ENCODE data around the gene MAPK4.

The MAPK4 gene

DNA sequence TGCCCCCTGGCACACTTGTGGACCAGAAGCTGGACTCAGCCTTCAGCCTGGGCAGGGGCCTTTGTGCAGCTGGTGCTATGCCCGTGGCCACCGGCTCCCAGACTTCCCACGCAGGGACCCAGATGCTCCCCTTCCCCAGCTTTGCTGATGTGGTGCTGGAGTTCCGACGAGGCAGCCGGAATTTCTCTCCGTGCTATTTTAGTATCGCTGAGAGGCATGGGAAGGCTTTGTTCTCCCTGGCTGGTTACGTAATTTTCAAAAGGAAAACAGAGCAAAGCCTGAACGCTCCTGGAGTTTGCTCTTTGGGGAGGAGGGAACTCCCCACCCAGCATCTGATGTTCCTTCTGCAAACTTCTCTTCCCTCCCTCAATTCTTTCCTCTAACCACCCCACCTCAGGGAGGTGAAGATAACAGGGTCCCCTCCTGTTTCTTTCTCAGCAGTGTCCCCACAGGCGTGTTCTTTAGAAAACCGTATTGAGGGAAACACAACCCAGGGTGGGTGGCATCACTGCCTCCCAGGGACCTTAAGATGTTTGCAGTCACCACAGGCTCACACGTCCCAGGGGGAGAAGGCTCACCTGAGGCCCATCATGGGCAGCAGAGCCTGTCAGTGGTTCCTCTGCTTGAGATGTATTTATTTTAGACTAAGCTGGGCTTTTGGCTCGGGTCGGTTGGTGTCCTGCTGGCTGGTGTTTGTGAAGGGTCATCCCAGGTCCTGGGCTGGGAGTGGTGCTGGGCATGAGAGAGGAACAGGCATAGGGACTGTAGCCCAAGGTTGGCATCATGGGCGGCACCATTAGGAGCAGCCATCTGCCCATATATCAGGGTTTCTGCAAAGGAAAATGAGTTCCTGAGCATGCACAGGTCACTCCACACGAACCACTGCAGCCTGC lies 95.0 kb downstream of the MAPK4 start:
- Histone ChIP-seq H3K9me3 (ENCODE audit: insufficient read depth, low read length) (peaks cover 27% of the 10 kb centered on the region; the same call in 1 of the 2 replicates), H3K9ac (ENCODE audit: insufficient read length, low read depth) (peak overlapping the region; percentile 26), H3K36me3 (ENCODE audit: insufficient read depth, insufficient read length, low read length) (no peaks in the 10 kb centered on the region), H3K4me1 (ENCODE audit: insufficient read depth, insufficient read length) (peaks cover 7% of the 10 kb centered on the region), H3K27me3 (ENCODE audit: insufficient read depth, insufficient read length) (no peaks in the 10 kb centered on the region), H3K4me3 (ENCODE audit: insufficient read length, low read depth) (no peak overlapping the region)
- TF ChIP-seq YY1 (IDR thresholded peaks at IDR 0.05; ENCODE audit: insufficient read depth, insufficient read length) = no peak
- TF ChIP-seq ZNF274 (IDR thresholded peaks at IDR 0.05; ENCODE audit: low read depth, low read length) = no peak
- no peak for DNase-seq (ENCODE audit: low read depth, low spot score)

DNA sequence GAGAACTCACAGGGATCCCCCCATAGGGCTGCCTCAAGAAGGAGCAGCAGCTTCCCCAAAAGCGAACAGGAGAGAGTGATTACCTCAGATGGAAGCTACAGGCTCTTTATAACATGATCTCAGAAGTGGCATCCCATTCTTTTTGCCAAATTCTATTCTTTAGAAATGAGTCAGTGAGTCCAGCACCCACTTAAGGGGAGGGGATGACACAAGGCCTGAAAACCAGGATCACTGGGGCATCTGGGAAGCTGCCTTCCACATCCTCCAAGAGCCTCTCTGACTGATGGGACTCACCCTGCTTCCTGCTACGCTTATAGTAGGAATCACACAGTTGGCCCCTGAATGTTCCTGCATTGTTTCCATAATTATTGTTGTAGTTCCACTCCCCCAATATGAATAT lies 96.5 kb downstream of the MAPK4 start:
- H3K4me1 ChIP-seq (ENCODE audit: insufficient read depth, insufficient read length) = peaks cover 7% of the 10 kb centered on the region
- H3K4me3 ChIP-seq (ENCODE audit: insufficient read length, low read depth) = no peak overlapping the region
- no peaks in the 10 kb centered on the region for H3K36me3 ChIP-seq (ENCODE audit: insufficient read depth, insufficient read length, low read length)
- H3K9ac ChIP-seq (ENCODE audit: insufficient read length, low read depth) = no peak overlapping the region
- DNase-seq (ENCODE audit: low read depth, low spot score) = no peak
- no peak for TF ChIP-seq ZNF274 (IDR thresholded peaks at IDR 0.05; ENCODE audit: low read depth, low read length)
- no peak for TF ChIP-seq SUZ12 (IDR thresholded peaks at IDR 0.05; ENCODE audit: extremely low read depth, insufficient read depth, insufficient read length)
- TF ChIP-seq YY1 (IDR thresholded peaks at IDR 0.05; ENCODE audit: insufficient read depth, insufficient read length) = no peak
- peaks cover 32% of the 10 kb centered on the region for H3K9me3 ChIP-seq (ENCODE audit: insufficient read depth, low read length)
- no peaks in the 10 kb centered on the region for H3K27me3 ChIP-seq (ENCODE audit: insufficient read depth, insufficient read length)

DNA sequence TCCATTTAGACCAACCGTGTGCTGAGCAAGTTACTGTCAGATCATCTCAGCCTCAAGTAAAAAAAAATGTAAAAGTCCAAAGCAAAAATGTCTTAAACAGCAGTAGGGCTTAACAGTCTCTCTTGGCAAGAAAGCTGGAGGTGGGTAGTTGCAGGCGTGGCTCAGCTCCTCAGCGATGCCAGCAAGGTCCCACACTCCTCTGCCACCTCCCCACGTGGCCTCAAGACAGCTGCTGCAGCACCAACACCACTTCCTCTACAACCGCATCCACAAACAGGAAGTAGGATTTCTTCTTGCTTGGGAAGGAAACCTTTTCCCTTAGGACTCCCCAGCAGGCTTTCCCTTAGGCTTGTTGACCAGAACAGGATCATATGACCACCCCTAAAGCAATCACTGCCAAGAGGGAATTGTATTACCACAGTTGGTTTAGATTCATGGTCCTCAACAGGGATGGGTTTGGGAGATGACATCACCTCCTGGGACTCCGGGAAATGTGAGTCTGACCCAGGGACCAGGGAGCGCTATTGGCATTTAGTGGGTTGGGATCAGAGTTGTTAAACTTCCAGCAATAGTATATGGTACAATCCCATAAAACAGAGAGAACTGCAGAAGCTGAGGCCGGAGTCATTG lies 97.1 kb downstream of the MAPK4 start:
- Histone ChIP-seq H3K36me3 (ENCODE audit: insufficient read depth, insufficient read length, low read length) (no peaks in the 10 kb centered on the region), H3K4me3 (ENCODE audit: insufficient read length, low read depth) (no peak overlapping the region), H3K9ac (ENCODE audit: insufficient read length, low read depth) (no peak overlapping the region), H3K9me3 (ENCODE audit: insufficient read depth, low read length) (peaks cover 38% of the 10 kb centered on the region), H3K4me1 (ENCODE audit: insufficient read depth, insufficient read length) (peaks cover 7% of the 10 kb centered on the region), H3K27me3 (ENCODE audit: insufficient read depth, insufficient read length) (no peaks in the 10 kb centered on the region)
- TF ChIP-seq ZNF274 (IDR thresholded peaks at IDR 0.05; ENCODE audit: low read depth, low read length) (no peak), YY1 (IDR thresholded peaks at IDR 0.05; ENCODE audit: insufficient read depth, insufficient read length) (no peak), SUZ12 (IDR thresholded peaks at IDR 0.05; ENCODE audit: extremely low read depth, insufficient read depth, insufficient read length) (no peak)
- DNase-seq (ENCODE audit: low read depth, low spot score) = no peak

DNA sequence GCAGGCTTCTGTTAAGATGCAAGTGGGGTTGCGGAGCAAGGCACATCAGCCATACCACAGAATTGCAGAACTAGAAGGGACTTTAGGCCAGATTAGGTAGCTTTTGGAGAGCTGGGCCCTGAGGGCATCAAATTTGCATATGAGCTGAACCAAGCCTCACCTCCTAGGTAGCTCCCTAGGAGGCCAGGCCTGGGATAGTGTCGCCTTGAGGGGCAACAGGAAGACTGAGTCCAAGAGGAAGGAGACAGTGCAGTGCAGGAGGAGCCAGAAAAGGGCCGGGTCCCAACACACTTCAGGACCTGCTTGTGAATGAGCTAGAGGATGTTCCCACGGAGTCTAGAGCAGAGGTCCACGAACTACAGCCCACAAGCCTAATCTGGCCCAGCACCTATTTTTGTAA lies 98.7 kb downstream of the MAPK4 start:
- no peaks in the 10 kb centered on the region for H3K36me3 ChIP-seq (ENCODE audit: insufficient read depth, insufficient read length, low read length)
- H3K9ac ChIP-seq (ENCODE audit: insufficient read length, low read depth) = no peak overlapping the region
- no peak overlapping the region for H3K4me3 ChIP-seq (ENCODE audit: insufficient read length, low read depth)
- no peaks in the 10 kb centered on the region for H3K27me3 ChIP-seq (ENCODE audit: insufficient read depth, insufficient read length)
- no peak for DNase-seq (ENCODE audit: low read depth, low spot score)
- no peak for TF ChIP-seq SUZ12 (IDR thresholded peaks at IDR 0.05; ENCODE audit: extremely low read depth, insufficient read depth, insufficient read length)
- TF ChIP-seq ZNF274 (IDR thresholded peaks at IDR 0.05; ENCODE audit: low read depth, low read length) = no peak
- TF ChIP-seq YY1 (IDR thresholded peaks at IDR 0.05; ENCODE audit: insufficient read depth, insufficient read length) = no peak
- peaks cover 50% of the 10 kb centered on the region for H3K9me3 ChIP-seq (ENCODE audit: insufficient read depth, low read length)
- peaks cover 7% of the 10 kb centered on the region for H3K4me1 ChIP-seq (ENCODE audit: insufficient read depth, insufficient read length)

DNA sequence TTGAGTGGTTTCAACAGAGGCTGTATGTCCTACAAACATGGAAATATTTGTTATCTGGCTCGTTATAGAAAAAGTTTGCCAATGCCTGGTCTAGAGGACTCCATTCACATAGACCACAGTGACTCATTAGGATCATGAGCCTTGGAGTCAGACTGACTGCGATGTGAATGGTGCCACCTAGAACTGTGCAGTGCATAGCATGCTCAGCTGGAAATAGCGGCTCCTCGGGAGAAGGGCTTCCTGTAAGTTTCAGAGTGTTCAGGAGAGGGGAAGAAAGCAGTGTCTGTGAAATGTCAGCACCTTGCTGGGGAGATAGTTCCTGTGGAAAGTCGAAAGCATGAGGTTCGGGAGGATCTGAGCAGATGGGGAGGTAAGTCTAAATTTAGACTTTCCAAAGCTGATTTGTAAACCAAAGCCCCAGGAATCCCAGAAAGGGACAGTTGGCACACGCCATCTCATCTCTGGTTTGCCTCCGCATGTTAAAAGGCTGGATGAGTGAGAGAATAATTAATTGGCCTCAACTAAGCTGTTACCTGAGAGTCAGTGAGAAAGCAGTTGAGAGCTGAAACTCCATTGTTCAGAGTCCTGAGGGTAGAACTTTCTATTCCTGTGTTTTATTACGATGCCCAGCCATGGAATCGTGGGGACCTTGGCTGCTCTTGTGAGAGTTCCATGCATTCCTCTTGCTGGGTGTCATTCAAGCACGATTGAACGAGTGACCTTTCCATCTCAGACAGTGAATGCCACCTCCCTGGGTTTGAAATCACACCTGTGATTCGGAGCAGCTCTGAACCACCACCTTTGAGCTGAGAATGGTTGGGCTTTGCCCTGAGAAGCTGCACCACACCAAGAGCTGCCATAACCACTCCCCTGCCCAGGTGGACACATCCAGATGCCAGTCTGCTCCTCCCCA lies 99.5 kb downstream of the MAPK4 start:
- no peak for TF ChIP-seq SUZ12 (IDR thresholded peaks at IDR 0.05; ENCODE audit: extremely low read depth, insufficient read depth, insufficient read length)
- no peak for TF ChIP-seq YY1 (IDR thresholded peaks at IDR 0.05; ENCODE audit: insufficient read depth, insufficient read length)
- no peak for TF ChIP-seq ZNF274 (IDR thresholded peaks at IDR 0.05; ENCODE audit: low read depth, low read length)
- Histone ChIP-seq H3K36me3 (ENCODE audit: insufficient read depth, insufficient read length, low read length) (no peaks in the 10 kb centered on the region), H3K4me1 (ENCODE audit: insufficient read depth, insufficient read length) (peaks cover 7% of the 10 kb centered on the region), H3K9me3 (ENCODE audit: insufficient read depth, low read length) (peaks cover 54% of the 10 kb centered on the region), H3K9ac (ENCODE audit: insufficient read length, low read depth) (no peak overlapping the region), H3K27me3 (ENCODE audit: insufficient read depth, insufficient read length) (no peaks in the 10 kb centered on the region), H3K4me3 (ENCODE audit: insufficient read length, low read depth) (no peak overlapping the region)
- no peak for DNase-seq (ENCODE audit: low read depth, low spot score)

DNA sequence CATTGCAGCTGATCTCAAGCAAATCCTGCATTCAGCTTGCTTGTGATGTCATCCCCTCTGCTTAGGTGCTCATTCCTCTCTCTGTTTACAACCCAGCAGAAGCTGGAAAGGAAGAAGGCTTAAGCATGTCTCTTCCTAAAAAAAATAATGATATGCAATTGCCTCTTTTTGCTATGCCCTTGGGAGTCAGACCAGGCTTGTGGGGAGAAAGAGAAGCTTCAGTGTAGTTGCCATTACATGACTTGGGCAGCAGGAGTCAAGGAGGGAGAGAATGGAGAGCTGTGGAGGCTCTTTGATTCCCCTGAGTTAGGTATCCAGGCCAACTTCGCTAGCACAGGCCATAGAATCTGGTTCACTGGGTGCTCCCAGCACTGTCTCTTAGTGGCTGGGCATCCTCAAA lies 101.1 kb downstream of the MAPK4 start:
- Histone ChIP-seq H3K36me3 (ENCODE audit: insufficient read depth, insufficient read length, low read length) (no peaks in the 10 kb centered on the region), H3K9me3 (ENCODE audit: insufficient read depth, low read length) (peaks cover 56% of the 10 kb centered on the region)
- no peak for DNase-seq (ENCODE audit: low read depth, low spot score)

More for the DNA sequence above, 101.1 kb downstream of the MAPK4 start:
- Histone ChIP-seq H3K4me3 (ENCODE audit: insufficient read length, low read depth) (no peak overlapping the region), H3K9ac (ENCODE audit: insufficient read length, low read depth) (no peak overlapping the region), H3K4me1 (ENCODE audit: insufficient read depth, insufficient read length) (peaks cover 4% of the 10 kb centered on the region), H3K27me3 (ENCODE audit: insufficient read depth, insufficient read length) (no peaks in the 10 kb centered on the region)
- no peak for TF ChIP-seq SUZ12 (IDR thresholded peaks at IDR 0.05; ENCODE audit: extremely low read depth, insufficient read depth, insufficient read length)
- TF ChIP-seq ZNF274 (IDR thresholded peaks at IDR 0.05; ENCODE audit: low read depth, low read length) = no peak

Measured in NT2/D1 (cell line).